Tibial nerve (tissue), 4 donors: ENCODE data around the gene CCDC150. TPM values are rescaled to one million over a fixed set of nuclear protein-coding genes. Genes with fewer than 3 reads are reported as not detected.
A peak's percentile ranks its signal among the peaks of the same experiment; 100 is the strongest.

Experiments
- DNase-seq, 2 donors: peaks; one replicate each; pipeline ENCODE4 v3.0.0-alpha.2; 2019; ENCODE audit warnings: low spot score in 2 of 2
- H3K27ac ChIP-seq, 4 donors: fragments of 200-600 bp; sonication (generic) in 3 of 4; one replicate each; pipeline ENCODE4 v1.5.1; 2017 to 2019; ENCODE audit warnings: mild to moderate bottlenecking in 1 of 4
- H3K27me3 ChIP-seq, 2 donors: fragments of 200-600 bp; sonication (generic) in 1 of 2; one replicate each; pipeline versions ENCODE4 v1.5.1 to v1.6.0; 2017 to 2019
- H3K36me3 ChIP-seq, 3 donors: fragments of 200-600 bp; sonication (generic); one replicate each; pipeline ENCODE4 v1.5.1; 2018 to 2019
- H3K4me1 ChIP-seq, 4 donors: fragments of 200-600 bp; sonication (generic) in 3 of 4; one replicate each; pipeline ENCODE4 v1.5.1; 2017 to 2019
- H3K4me3 ChIP-seq, 4 donors: fragments of 200-600 bp; sonication (generic) in 3 of 4; one replicate each; pipeline ENCODE4 v1.5.1; 2017 to 2019; ENCODE audit warnings: mild to moderate bottlenecking in 1 of 4, moderate library complexity in 1 of 4
- H3K9me3 ChIP-seq, 4 donors: fragments of 200-600 bp; sonication (generic) in 3 of 4; one replicate each; pipeline ENCODE4 v1.5.1; 2017 to 2019
- EP300 ChIP-seq, 2 donors: sonication (generic); formaldehyde crosslinking; IDR thresholded peaks; one replicate each; pipeline ENCODE4 v1.6.1; 2017; ENCODE audit warnings: antibody characterized with exemption in 2 of 2, mild to moderate bottlenecking in 1 of 2
- POLR2A ChIP-seq, 2 donors: fragments of 450-650 bp; IDR thresholded peaks; one replicate each; pipeline ENCODE4 v1.6.1; 2017; ENCODE audit warnings: antibody characterized with exemption in 2 of 2, mild to moderate bottlenecking in 2 of 2, moderate library complexity in 2 of 2
- WGBS, 2 donors: methylation state at CpG; one replicate each; pipeline ENCODE4 v1.1.5; 2018; 5-methylcytosine and 5-hydroxymethylcytosine counted together
- total RNA-seq, 4 donors: library from RNA; depleted of rRNA; stranded (reverse); fragments of >200 nt; gene quantifications; one replicate each; pipeline ENCODE4 v1.1.0, GENCODE V29; 2016
- TF ChIP-seq, protein P1 (sequence below), 5 experiments: fragments of 200-600 bp in 3 of 5; fragments of 450-650 bp in 2 of 5; sonication (generic) in 3 of 5; IDR thresholded peaks; one replicate each; pipeline ENCODE4 v1.5.1; 2016 to 2019; ENCODE audit warnings: antibody characterized with exemption in 5 of 5, mild to moderate bottlenecking in 3 of 5, moderate library complexity in 2 of 5

CCDC150 gene
- total RNA-seq, 4 donors from 2014 or later = 1.8 to 3.5 (median 2.5) TPM

DNA sequence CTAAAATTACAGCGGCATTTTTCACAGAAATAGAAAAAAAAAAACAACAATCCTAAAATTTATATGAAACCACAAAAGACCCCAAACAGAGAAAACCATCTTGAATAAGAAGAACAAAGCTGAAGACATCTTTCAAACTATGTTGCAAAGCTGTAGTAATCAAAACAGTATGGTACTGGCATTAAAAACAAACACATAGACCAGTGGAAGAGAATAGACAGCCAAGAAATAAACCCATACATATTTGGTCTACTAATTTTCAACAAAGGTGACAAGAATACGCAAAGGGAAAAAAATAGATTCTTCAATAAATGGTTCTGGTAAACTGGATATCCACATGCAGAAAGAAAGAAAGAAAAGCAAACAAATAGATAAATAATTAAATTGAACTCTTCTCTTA is 9.0 kb upstream of the CCDC150 start:
- H3K27me3 ChIP-seq = no peaks in the 10 kb centered on the region
- TF ChIP-seq EP300 (IDR thresholded peaks at IDR 0.05) = no peak
- 97 to 99% methylated on average over 2 of the region's 2 CpGs for WGBS, 2 donors

DNA sequence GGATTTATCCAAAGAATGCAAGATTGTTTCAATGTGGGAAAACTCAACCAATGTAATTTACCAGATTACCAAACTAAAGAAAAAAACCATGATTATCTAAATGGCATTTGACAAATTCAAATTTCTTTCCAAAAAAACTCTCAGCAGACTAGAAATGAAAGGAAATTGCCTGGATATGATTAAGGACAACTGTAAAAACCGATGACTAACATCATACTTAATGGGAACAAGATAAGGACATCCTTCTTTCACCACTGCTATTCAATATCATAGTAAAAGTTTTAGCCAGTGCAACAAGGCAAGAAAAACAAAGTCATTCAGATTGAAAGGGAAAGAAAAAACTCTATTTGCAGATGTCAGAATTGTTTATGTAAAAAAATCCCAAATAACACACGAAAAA is 4.4 kb upstream of the CCDC150 start:
- Histone ChIP-seq H3K4me1 (peaks cover 0 to 6% (median 0%) of the 10 kb centered on the region in 4 donors), H3K4me3 (no peak overlapping the region), H3K36me3 (no peaks in the 10 kb centered on the region), H3K9me3 (peaks cover 0 to 15% (median 0%) of the 10 kb centered on the region in 4 donors), H3K27me3 (no peaks in the 10 kb centered on the region), H3K27ac (no peak overlapping the region)
- no peak for DNase-seq
- 78 to 86% methylated on average over 2 of the region's 2 CpGs for WGBS, 2 donors
- TF ChIP-seq EP300 (IDR thresholded peaks at IDR 0.05) = no peak
- no peak for TF ChIP-seq POLR2A (IDR thresholded peaks at IDR 0.05)
- TF ChIP-seq, protein P1, sequence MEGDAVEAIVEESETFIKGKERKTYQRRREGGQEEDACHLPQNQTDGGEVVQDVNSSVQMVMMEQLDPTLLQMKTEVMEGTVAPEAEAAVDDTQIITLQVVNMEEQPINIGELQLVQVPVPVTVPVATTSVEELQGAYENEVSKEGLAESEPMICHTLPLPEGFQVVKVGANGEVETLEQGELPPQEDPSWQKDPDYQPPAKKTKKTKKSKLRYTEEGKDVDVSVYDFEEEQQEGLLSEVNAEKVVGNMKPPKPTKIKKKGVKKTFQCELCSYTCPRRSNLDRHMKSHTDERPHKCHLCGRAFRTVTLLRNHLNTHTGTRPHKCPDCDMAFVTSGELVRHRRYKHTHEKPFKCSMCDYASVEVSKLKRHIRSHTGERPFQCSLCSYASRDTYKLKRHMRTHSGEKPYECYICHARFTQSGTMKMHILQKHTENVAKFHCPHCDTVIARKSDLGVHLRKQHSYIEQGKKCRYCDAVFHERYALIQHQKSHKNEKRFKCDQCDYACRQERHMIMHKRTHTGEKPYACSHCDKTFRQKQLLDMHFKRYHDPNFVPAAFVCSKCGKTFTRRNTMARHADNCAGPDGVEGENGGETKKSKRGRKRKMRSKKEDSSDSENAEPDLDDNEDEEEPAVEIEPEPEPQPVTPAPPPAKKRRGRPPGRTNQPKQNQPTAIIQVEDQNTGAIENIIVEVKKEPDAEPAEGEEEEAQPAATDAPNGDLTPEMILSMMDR (IDR thresholded peaks at IDR 0.05) = no peak

More for the DNA sequence above, 9.0 kb upstream of the CCDC150 start:
- Histone ChIP-seq H3K4me3 (no peak overlapping the region), H3K36me3 (no peaks in the 10 kb centered on the region), H3K4me1 (no peaks in the 10 kb centered on the region), H3K27ac (no peak overlapping the region), H3K9me3 (peaks cover 0 to 23% (median 0%) of the 10 kb centered on the region in 4 donors)
- no peak for DNase-seq

DNA sequence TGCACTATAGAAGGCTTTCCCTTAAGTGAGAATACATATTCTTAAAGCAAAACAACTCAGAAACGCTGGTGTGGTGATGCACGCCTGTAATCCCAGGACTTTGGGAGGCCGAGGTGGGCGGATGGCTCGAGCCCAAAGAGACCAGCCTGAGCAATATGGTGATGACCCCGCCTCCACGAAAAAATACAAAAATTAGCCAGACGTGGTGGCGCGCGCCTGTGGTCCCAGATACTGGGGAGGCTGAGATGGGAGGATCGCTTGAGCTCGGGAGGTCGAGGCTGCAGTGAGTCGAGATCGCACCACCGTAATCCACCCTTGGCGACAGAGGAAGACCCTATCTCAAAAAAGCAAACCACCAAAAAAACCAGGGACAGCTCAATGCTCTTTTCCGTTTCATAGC is 750 bp upstream of the CCDC150 start:
- Histone ChIP-seq H3K27me3 (no peaks in the 10 kb centered on the region), H3K4me1 (peaks cover 0 to 13% (median 0%) of the 10 kb centered on the region in 4 donors), H3K4me3 (peak overlapping the region in 2 of 4 donors; percentile 64 to 72), H3K9me3 (no peaks in the 10 kb centered on the region), H3K27ac (no peak overlapping the region), H3K36me3 (no peaks in the 10 kb centered on the region)
- 95 to 96% methylated on average over 19 of the region's 19 CpGs for WGBS, 2 donors
- TF ChIP-seq POLR2A (IDR thresholded peaks at IDR 0.05) = no peak
- no peak for DNase-seq

DNA sequence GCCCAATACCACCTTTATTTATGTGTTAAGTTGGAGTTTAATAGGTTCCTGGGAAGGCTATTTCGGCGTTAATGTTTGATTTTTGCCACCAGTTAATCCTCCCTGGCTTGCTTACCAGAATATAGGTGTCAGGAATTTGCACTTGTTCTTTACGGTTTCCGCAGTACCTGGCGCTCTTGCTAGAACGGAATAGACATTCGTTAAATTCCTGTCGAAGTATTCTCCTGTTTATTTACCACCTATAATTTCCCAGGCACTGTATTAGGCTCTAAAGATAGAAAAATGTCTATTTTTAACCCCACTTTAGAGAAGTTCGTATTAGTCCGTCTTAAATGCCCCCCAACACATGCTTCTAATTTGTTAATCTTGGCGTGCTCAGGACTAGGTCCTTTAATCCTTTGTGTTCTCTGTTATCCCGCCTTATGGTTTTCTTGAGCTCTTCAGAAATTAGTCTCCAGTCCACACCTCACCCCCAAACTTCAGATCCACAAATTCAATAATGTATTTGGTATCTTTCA is 575 bp downstream of the CCDC150 start:
- Histone ChIP-seq H3K27me3 (no peaks in the 10 kb centered on the region), H3K27ac (peak overlapping the region in 1 of 4 donors; percentile 52), H3K9me3 (no peaks in the 10 kb centered on the region), H3K4me1 (peaks cover 0 to 13% (median 0%) of the 10 kb centered on the region in 4 donors), H3K4me3 (peak overlapping the region; percentile 49 to 72 (median 66)), H3K36me3 (no peaks in the 10 kb centered on the region)
- no peak for DNase-seq
- 10 to 11% methylated on average over 12 of the region's 12 CpGs for WGBS, 2 donors
- TF ChIP-seq, protein P1 (IDR thresholded peaks at IDR 0.05) = no peak
- TF ChIP-seq EP300 (IDR thresholded peaks at IDR 0.05) = no peak
- TF ChIP-seq POLR2A (IDR thresholded peaks at IDR 0.05) = no peak

DNA sequence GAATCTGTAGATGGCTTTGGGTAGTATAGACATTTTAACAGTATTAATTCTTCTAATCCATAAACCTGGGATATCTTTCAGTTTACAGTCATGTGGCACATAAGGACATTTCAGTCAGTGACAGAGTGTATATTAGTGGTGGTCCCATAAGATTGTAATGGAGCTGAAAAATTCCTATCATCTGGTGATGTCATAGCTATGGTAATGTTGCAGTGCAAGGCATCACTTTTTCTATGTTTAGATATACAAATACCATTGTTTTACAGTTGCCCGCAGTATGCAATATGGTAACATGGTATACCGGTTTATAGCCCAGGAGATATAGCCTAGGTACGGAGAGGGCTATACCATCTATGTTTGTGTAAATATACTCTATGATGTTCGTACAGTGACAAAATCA is 9.7 kb downstream of the CCDC150 start:
- Histone ChIP-seq H3K4me3 (no peak overlapping the region), H3K4me1 (no peaks in the 10 kb centered on the region), H3K27me3 (no peaks in the 10 kb centered on the region), H3K27ac (no peak overlapping the region), H3K9me3 (peaks cover 0 to 44% (median 6%) of the 10 kb centered on the region in 4 donors), H3K36me3 (peaks cover 0 to 6% (median 0%) of the 10 kb centered on the region in 3 donors)
- TF ChIP-seq EP300 (IDR thresholded peaks at IDR 0.05) = no peak
- TF ChIP-seq, protein P1 (IDR thresholded peaks at IDR 0.05) = no peak
- no peak for TF ChIP-seq POLR2A (IDR thresholded peaks at IDR 0.05)
- DNase-seq = no peak
- 94 to 99% methylated on average over 4 of the region's 4 CpGs for WGBS, 2 donors

DNA sequence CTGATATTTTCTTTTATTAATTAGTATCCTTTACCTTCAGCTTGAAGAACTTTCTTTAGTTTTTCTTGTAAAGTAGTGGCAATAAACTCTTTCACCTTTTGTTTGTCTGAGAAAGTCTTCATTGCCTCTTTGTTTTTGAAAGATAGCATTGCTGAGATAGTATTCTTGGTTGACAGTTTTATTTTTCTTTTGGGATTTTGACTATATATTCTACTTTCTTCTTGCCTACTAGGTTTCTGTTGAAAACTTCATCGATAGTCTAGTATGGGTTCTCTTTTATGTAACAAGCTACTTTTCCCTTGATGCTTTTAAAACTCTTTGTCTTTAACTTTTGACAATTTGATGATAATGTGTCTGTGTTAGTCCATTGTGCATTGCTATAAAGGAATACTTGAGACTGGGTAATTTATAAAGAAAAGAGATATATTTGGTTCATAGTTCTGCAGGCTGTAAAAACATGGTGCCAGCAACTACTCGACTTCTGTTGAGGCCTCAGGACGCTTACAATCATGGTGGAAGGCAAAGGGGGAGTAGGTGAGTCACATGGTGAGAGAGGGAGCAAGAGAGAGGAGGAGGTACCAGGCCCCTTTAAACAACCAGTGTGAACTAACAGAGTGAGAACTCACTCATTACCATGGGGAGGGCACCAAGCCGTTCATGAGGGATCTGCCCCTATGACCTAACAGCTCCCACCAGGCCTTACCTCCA is 12.0 kb downstream of the CCDC150 start:
- DNase-seq = no peak
- TF ChIP-seq, protein P1 (IDR thresholded peaks at IDR 0.05) = no peak
- no peak for TF ChIP-seq EP300 (IDR thresholded peaks at IDR 0.05)
- TF ChIP-seq POLR2A (IDR thresholded peaks at IDR 0.05) = no peak
- Histone ChIP-seq H3K4me3 (no peak overlapping the region), H3K27me3 (no peaks in the 10 kb centered on the region), H3K9me3 (peaks cover 0 to 44% (median 6%) of the 10 kb centered on the region in 4 donors), H3K27ac (no peak overlapping the region), H3K36me3 (peaks cover 0 to 6% (median 0%) of the 10 kb centered on the region in 3 donors), H3K4me1 (no peaks in the 10 kb centered on the region)
- 73 to 83% methylated on average over 4 of the region's 4 CpGs for WGBS, 2 donors
